WTC11 (cell line): ENCODE data around the gene VEGFB. TPM values are rescaled to one million over a fixed set of nuclear protein-coding genes. Genes with fewer than 3 reads are reported as not detected.

ENCODE experiments used
- ATAC-seq: fragments of 200-7000 bp; cut with Tn5 transposase; 2 replicates; pipeline ENCODE4 v1.10.0; 2021; ENCODE audit warnings: mild to moderate bottlenecking, moderate library complexity
- CTCF ChIA-PET: fragments of 300-600 bp; sonication (Branson Sonifier 250); formaldehyde crosslinking; loops from one replicate; lab custom pipeline; 2021; ENCODE audit warnings: antibody characterized with exemption; lab: Charles Lee
- POLR2A ChIA-PET: fragments of 350-600 bp; sonication (Branson Sonifier 250); formaldehyde crosslinking; loops from one replicate; lab custom pipeline; 2021; ENCODE audit warnings: antibody characterized with exemption; lab: Charles Lee
- DNase-seq: peaks from one replicate; pipeline ENCODE4 v3.0.0; 2021; ENCODE audit warnings: low spot score
- H3K27ac Mint-ChIP-seq: 2 replicates; pipeline ENCODE4 v1.8.0; 2021; ENCODE audit warnings: mixed read lengths
- H3K27me3 Mint-ChIP-seq: 2 replicates; pipeline ENCODE4 v1.8.0; 2021; ENCODE audit warnings: low read depth, mild to moderate bottlenecking, moderate library complexity, mixed read lengths
- H3K36me3 Mint-ChIP-seq: 2 replicates; pipeline ENCODE4 v1.8.0; 2021; ENCODE audit warnings: mixed read lengths
- H3K4me1 Mint-ChIP-seq: 2 replicates; pipeline ENCODE4 v1.8.0; 2022; ENCODE audit warnings: mixed read lengths
- H3K4me3 Mint-ChIP-seq: 2 replicates; pipeline ENCODE4 v1.8.0; 2021; ENCODE audit warnings: mild to moderate bottlenecking, moderate library complexity, mixed read lengths
- H3K9me3 Mint-ChIP-seq: 2 replicates; pipeline ENCODE4 v1.8.0; 2021; ENCODE audit warnings: mixed read lengths
- AR ChIP-seq: fragments of 250-450 bp; sonication (Bioruptor Pico); IDR thresholded peaks from 2 replicates; pipeline ENCODE4 v1.9.0; 2021; ENCODE audit warnings: mild to moderate bottlenecking
- ARID4B ChIP-seq: sonication (generic); formaldehyde crosslinking; IDR thresholded peaks from 2 replicates; pipeline ENCODE4 v1.8.0; 2023; ENCODE audit warnings: missing genetic modification reagents, mild to moderate bottlenecking, borderline replicate concordance
- ATF1 ChIP-seq: sonication (generic); formaldehyde crosslinking; IDR thresholded peaks from 2 replicates; pipeline ENCODE4 v1.8.1; 2023; ENCODE audit warnings: mild to moderate bottlenecking, moderate library complexity, missing genetic modification reagents
- CREB1 ChIP-seq: sonication (generic); formaldehyde crosslinking; IDR thresholded peaks from 2 replicates; pipeline ENCODE4 v1.8.0; 2023; ENCODE audit warnings: mild to moderate bottlenecking, missing genetic modification reagents
- FOXJ3 ChIP-seq: sonication (generic); formaldehyde crosslinking; IDR thresholded peaks from 2 replicates; pipeline ENCODE4 v1.9.0; 2021; ENCODE audit warnings: missing genetic modification reagents, mild to moderate bottlenecking, borderline replicate concordance
- FOXP1 ChIP-seq: sonication (generic); formaldehyde crosslinking; IDR thresholded peaks from 2 replicates; pipeline ENCODE4 v1.8.0; 2022; ENCODE audit warnings: missing genetic modification reagents, mild to moderate bottlenecking, moderate library complexity, borderline replicate concordance
- FOXP4 ChIP-seq: sonication (generic); formaldehyde crosslinking; IDR thresholded peaks from 2 replicates; pipeline ENCODE4 v1.8.0; 2022; ENCODE audit warnings: mild to moderate bottlenecking, missing genetic modification reagents
- GABPB1 ChIP-seq: sonication (generic); formaldehyde crosslinking; IDR thresholded peaks from 2 replicates; pipeline ENCODE4 v1.8.1; 2023; ENCODE audit warnings: mild to moderate bottlenecking, missing genetic modification reagents
- GRHL2 ChIP-seq: fragments of 250-450 bp; sonication (Bioruptor Pico); IDR thresholded peaks from 2 replicates; pipeline ENCODE4 v1.8.0; 2022; ENCODE audit warnings: mild to moderate bottlenecking, moderate library complexity; ENCODE audit not compliant: insufficient replicate concordance, severe bottlenecking
- KAT7 ChIP-seq: sonication (generic); formaldehyde crosslinking; IDR thresholded peaks from 2 replicates; pipeline ENCODE4 v1.8.1; 2023; ENCODE audit warnings: missing genetic modification reagents, mild to moderate bottlenecking, borderline replicate concordance
- RORB ChIP-seq: fragments of 250-450 bp; sonication (Bioruptor Pico); IDR thresholded peaks from 2 replicates; pipeline ENCODE4 v1.9.0; 2021; ENCODE audit warnings: mild to moderate bottlenecking
- SMAD3 ChIP-seq: sonication (generic); formaldehyde crosslinking; IDR thresholded peaks from 2 replicates; pipeline ENCODE4 v1.8.0; 2022; ENCODE audit warnings: missing genetic modification reagents, mild to moderate bottlenecking, borderline replicate concordance
- SOX15 ChIP-seq: fragments of 250-450 bp; sonication (Bioruptor Pico); IDR thresholded peaks from 2 replicates; pipeline ENCODE4 v1.9.0; 2021; ENCODE audit warnings: mild to moderate bottlenecking
- TP53 ChIP-seq: sonication (generic); formaldehyde crosslinking; IDR thresholded peaks from 2 replicates; pipeline ENCODE4 v1.8.1; 2023; ENCODE audit warnings: mild to moderate bottlenecking, missing genetic modification reagents
- USF2 ChIP-seq: sonication (generic); formaldehyde crosslinking; IDR thresholded peaks from 2 replicates; pipeline ENCODE4 v1.8.1; 2023; ENCODE audit warnings: mild to moderate bottlenecking, missing genetic modification reagents, moderate library complexity
- ZBTB43 ChIP-seq: sonication (generic); formaldehyde crosslinking; IDR thresholded peaks from 2 replicates; pipeline ENCODE4 v1.8.1; 2023; ENCODE audit warnings: mild to moderate bottlenecking, missing genetic modification reagents
- ZSCAN18 ChIP-seq: fragments of 250-450 bp; sonication (Bioruptor Pico); IDR thresholded peaks from 2 replicates; pipeline ENCODE4 v2.1.2; 2022; ENCODE audit warnings: mild to moderate bottlenecking, moderate library complexity
- total RNA-seq: library from RNA; stranded (reverse); gene quantifications from 3 replicates; pipeline ENCODE4 v1.2.3, GENCODE V29; 2021
- TF ChIP-seq, protein P1 (sequence below): sonication (generic); formaldehyde crosslinking; IDR thresholded peaks from 2 replicates; pipeline ENCODE4 v1.8.1; 2022; ENCODE audit warnings: low read depth, missing genetic modification reagents, borderline replicate concordance

Gene VEGFB
- total RNA-seq, 1 experiment from 2014 or later = 51.7 TPM

- TF ChIP-seq USF2 (CRISPR knock-in tag) (no peak), TP53 (CRISPR knock-in tag) (no peak), CREB1 (CRISPR knock-in tag) (no peak), FOXP1 (CRISPR knock-in tag) (no peak), FOXP4 (no peak), FOXJ3 (no peak), ZBTB43 (no peak), ZSCAN18 (no peak), KAT7 (CRISPR knock-in tag) (no peak)
- TF ChIP-seq, protein P1, sequence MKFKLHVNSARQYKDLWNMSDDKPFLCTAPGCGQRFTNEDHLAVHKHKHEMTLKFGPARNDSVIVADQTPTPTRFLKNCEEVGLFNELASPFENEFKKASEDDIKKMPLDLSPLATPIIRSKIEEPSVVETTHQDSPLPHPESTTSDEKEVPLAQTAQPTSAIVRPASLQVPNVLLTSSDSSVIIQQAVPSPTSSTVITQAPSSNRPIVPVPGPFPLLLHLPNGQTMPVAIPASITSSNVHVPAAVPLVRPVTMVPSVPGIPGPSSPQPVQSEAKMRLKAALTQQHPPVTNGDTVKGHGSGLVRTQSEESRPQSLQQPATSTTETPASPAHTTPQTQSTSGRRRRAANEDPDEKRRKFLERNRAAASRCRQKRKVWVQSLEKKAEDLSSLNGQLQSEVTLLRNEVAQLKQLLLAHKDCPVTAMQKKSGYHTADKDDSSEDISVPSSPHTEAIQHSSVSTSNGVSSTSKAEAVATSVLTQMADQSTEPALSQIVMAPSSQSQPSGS (CRISPR knock-in tag) = no peak
Observed at GRCh38 chr11:64238076-64238475, 3.7 kb downstream of the VEGFB start (continued).

GRCh38 chr11:64238999-64239398 lies 4.6 kb downstream of the VEGFB start:
- H3K4me1 Mint-ChIP-seq = peaks cover 32% of the 10 kb centered on the region
- no peak for ATAC-seq
- no peak for DNase-seq
- ChIA-PET POLR2A (no interaction called here), CTCF (no interaction called here)
- no peak overlapping the region for H3K4me3 Mint-ChIP-seq
- no peaks in the 10 kb centered on the region for H3K27me3 Mint-ChIP-seq
- peak overlapping the region; percentile 41; the same call in 1 of the 2 replicates for H3K27ac Mint-ChIP-seq
- no peak for TF ChIP-seq SOX15 (CRISPR knock-in tag)
- TF ChIP-seq RORB (CRISPR knock-in tag) = no peak
- no peak for TF ChIP-seq ATF1 (CRISPR knock-in tag)
- TF ChIP-seq SMAD3 = no peak
- TF ChIP-seq GABPB1 (CRISPR knock-in tag) = no peak
- no peak for TF ChIP-seq GRHL2 (CRISPR knock-in tag)
- no peak for TF ChIP-seq ARID4B
- TF ChIP-seq USF2 (CRISPR knock-in tag) = no peak
- TF ChIP-seq, protein P1 (CRISPR knock-in tag) = no peak
- no peak for TF ChIP-seq AR (CRISPR knock-in tag)
- no peaks in the 10 kb centered on the region for H3K9me3 Mint-ChIP-seq
- peaks cover 15% of the 10 kb centered on the region for H3K36me3 Mint-ChIP-seq
